Measurements from ENCODE around the gene SRP68.

The SRP68 gene

GRCh38 chr17:76019833-76020467 is 52.4 kb downstream of the SRP68 start:
- no peak overlapping the region for H3K4me3 ChIP-seq (ENCODE audit: low read depth, low read length)

DNA sequence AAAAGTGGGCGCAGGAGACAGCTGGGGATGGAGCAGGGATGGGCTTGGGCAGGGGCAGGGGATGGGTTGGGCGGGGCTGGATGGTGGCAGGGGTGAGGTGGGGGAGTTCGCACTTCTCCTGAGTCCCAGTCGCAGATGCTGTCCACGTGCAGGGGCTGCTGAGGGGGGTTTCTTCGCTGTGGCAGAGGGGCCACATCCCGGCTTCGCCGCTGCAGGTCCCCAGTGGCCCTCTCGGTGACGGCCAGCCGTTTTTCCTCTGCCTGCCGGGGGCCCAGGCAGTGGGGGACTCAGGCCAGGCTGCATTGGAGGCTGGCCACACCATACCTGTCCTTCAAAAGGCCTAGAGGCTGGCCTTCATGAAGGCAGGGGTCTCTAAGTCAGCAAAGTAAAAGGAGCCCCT is 53.5 kb downstream of the SRP68 start:
- no peak overlapping the region for H3K4me3 ChIP-seq (ENCODE audit: low read depth, low read length)

GRCh38 chr17:76018340-76018680 is 54.0 kb downstream of the SRP68 start:
- H3K4me3 ChIP-seq (ENCODE audit: low read depth, low read length), result no peak overlapping the region

DNA sequence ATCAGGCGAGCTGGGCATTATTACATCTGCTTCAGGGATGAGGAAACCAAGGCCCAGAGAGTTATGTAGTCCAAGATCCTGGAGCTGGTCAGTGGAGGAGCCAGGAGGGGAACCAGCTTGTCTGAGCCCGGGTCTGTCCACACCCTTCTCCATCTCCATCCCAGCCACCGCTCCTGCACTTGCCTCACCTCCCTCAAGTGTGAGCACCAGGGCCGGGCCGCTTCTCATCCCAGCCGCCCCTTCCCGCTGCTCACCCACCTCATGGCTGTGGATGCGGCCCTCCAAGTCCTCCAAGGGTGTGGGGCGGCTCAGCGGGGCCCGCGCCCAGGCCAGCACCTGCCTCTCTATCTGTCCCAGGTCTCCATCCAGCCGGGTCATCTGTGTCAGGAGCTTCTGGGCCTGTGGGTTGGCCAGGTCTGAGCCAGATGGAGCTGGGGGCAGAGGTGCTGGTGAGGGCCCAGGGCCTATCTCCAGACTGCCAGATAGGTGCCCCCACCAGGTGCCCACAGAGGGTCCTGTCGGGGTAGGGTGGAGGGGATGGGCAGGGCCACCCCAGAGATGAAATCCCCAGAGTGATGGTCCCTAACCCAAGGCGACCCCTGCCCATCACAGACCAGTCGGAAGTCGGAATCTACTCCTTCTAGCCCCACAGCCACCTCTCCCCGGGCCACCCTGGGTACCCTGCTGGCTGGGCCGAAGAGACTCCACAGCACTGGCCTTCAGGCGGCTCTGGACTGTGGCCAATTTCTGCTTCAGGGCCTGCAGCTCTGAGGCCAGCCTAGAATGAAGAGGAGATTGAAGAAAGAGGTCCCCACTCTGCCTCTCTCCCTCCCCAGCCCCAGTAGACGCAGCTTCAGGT is 54.6 kb downstream of the SRP68 start:
- no peak overlapping the region for H3K4me3 ChIP-seq (ENCODE audit: low read depth, low read length)

DNA sequence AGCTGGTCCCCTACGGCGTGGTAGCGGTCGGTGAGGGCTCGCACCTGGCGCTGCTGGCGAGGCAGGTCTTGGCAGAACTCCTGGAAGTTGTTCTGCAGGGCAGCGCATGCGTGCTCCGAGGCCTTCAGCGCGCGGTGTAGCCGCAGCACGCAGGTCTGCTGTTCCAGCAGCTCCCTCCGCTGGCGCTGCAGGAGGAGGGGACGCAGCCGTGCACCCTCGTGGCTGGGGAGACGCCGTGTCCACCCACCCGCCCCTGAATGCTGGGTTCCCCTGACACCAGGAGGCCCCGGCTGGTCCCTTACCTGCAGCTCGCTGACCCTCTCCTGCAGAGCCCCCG is 57.4 kb downstream of the SRP68 start:
- no peak overlapping the region for H3K4me3 ChIP-seq (ENCODE audit: low read depth, low read length)

DNA sequence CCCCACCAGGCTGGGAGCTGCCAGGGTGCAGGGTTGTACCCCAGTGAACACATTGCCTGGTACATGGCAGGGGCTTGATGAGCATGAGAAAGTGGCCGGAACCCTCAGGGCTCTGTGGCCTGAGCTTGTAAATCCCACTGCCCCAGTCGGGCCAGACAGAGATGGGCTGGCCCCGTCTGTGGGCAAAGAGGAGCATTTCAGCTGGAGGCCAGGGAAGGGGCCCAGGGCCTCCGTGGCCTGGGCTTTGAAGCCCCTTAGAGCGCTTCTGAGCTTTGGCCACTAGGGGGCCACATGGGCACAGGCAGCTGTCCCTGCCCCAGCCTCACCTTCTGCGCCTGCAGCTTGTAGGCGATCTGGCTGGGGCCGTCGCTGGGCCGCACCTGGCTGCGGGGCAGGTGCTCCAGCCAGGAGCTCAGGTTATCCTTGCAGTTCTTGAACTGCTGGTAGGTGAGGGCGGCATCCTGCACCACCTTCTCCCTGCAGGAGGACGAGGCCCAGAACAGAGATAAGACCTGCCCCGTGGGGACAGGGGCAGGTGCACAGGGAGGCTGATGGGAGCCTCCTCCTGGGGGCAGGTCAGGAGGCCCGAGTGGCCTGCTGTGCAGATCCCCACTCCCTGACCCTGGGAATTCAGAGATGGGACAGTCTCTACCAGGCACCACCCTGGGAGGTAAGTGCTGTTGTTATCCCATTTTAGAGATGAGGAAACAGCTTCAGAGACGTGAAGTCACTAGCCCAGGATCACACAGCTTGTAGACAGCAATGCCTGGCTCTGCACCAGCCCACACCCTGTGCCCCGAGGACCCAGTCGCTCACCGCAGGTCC is 58.0 kb downstream of the SRP68 start:
- H3K4me3 ChIP-seq (ENCODE audit: low read depth, low read length), result no peak overlapping the region

- no peak overlapping the region for H3K4me3 ChIP-seq (ENCODE audit: low read depth, low read length)
Observed at GRCh38 chr17:76013377-76013932, 58.9 kb downstream of the SRP68 start.

GRCh38 chr17:76011951-76012350 is 60.4 kb downstream of the SRP68 start:
- no peak overlapping the region for H3K4me3 ChIP-seq (ENCODE audit: low read depth, low read length)

- H3K4me3 ChIP-seq (ENCODE audit: low read depth, low read length), result no peak overlapping the region
Observed at GRCh38 chr17:76009969-76010661, 62.2 kb downstream of the SRP68 start.

DNA sequence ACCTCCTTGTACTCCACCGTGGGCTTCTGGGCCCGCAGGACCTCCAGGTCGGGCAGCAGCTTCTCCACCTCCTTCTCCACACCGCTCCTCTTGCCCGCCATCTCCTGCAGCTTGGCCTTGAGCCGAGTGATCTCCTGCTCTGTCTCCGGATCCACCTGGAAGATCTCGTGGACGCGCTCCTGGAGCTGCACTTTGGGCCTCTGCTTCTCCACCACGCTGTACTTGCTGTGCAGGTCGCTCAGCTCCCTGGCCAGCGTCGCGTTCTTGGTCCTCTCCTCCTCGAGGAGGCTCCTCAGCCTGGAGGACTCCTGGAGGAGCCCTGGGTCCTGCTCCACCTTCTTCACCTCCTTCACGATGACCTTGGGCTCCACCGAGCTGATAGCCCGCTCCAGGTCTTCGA is 62.9 kb downstream of the SRP68 start:
- no peak overlapping the region for H3K4me3 ChIP-seq (ENCODE audit: low read depth, low read length)

DNA sequence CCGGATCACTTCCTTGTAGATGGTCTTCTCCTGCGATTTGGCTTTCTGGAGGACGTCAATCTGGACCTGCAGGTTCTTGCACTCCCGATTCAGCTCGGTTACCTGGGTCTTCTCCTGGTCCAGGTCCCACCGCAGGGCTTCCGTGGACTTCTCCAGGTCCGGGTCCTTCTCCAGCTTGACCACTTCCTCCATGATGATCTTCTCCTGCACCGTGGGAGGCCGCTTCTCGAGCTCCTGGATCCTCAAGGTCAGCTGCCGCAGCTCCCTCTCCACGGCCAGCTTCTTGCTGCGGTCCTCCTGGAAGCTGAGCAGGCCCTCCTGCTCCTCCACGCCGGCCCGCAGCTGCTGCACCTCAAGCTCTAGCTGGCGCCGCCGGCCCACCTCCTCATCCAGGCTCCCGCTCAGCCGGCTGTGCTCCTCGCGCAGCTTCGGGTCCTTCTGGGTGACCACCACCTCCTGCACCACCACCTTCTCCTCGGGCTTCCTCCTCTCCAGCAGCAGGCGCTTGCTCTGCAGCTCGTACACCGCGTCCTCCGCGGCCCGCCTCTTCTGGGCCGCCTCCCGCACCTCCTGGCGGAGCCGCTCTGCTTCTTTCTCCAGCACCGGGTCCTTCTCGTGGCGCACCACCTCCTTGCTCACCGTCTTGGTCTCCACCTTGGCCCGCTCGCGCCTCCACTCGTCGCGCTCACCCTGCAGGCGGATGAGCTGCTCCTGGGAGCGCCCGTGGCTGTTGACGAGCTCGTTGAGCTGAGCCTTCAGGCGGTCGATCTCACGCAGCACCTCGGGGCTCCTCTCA is 63.5 kb downstream of the SRP68 start:
- H3K4me3 ChIP-seq (ENCODE audit: low read depth, low read length), result no peak overlapping the region

GRCh38 chr17:76008208-76008607 is 64.1 kb downstream of the SRP68 start:
- no peak overlapping the region for H3K4me3 ChIP-seq (ENCODE audit: low read depth, low read length)

DNA sequence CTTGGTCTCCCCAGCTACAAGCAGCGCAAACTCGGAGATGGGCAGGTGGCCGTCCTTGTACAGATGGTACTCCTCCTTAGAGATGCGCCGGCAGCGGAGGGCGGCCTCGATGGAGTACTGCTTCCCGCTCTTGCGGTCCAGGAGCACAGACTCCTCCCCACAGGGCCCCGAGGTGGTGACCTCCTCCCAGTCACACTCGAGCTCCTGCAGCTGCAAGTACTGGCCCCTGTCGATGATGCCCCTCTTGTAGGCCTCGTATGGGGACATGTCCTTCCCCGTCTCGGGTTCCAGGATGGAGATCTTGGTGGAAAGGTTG is 64.5 kb downstream of the SRP68 start:
- no peak overlapping the region for H3K4me3 ChIP-seq (ENCODE audit: low read depth, low read length)

DNA sequence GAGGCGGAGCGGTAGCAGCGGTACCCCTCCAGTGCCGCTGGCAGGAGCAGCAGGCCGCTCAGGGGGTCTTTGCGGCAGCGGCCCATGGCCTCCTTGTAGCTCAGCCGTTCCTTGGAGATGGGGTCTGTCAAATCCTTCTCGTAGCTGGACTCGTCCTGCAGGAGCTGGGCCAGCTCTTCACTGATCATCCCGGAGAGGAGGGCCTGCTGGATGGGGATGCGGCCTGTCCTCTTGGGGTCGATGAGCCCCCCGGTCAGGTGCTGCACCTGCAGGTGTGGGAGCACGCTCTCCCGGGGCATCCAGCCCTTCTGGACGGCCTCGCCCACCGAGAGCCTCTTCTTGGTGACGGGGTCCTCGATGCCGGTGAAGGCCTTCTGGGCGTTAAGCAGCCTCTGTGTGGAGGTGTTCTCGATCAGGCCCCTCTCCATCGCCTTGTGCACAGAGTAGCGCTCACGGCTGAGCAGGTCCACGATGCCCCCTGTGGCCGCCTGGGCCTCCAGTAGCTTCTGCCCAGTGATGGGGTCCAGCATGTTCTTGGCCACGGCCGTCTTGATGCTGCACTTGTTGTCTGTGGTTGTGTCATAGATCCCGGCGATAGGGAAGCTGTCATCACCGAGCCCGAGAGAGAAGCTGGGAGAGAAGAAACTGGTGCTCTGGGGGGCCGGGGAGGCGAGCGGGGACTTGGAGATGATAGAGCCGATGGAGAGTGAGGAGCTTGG is 65.0 kb downstream of the SRP68 start:
- H3K4me3 ChIP-seq (ENCODE audit: low read depth, low read length), result no peak overlapping the region

GRCh38 chr17:76005263-76006149 is 66.8 kb downstream of the SRP68 start:
- no peak overlapping the region for H3K4me3 ChIP-seq (ENCODE audit: low read depth, low read length)

- no peak overlapping the region for H3K4me3 ChIP-seq (ENCODE audit: low read depth, low read length)
Observed at GRCh38 chr17:76004750-76005262, 67.5 kb downstream of the SRP68 start.

GRCh38 chr17:76003915-76004314 is 68.4 kb downstream of the SRP68 start:
- H3K4me3 ChIP-seq (ENCODE audit: low read depth, low read length), result no peak overlapping the region

DNA sequence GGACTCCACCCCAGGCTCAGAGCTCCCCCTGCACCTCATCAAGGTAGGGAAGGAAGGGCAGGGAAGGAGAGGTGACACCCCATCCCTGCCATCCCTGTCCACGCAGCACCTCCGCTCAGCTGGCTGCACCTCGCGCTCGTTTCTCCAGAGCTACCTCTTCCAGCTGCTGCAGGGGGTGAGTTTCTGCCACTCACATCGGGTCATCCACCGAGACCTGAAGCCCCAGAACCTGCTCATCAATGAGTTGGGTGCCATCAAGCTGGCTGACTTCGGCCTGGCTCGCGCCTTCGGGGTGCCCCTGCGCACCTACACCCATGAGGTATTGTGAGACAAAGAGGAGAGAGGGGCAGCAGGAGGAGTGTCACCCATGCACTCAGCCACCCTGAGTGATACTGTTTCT is 70.2 kb downstream of the SRP68 start:
- no peak overlapping the region for H3K4me3 ChIP-seq (ENCODE audit: low read depth, low read length)
